OCI-LY3 (cell line): ENCODE measurements around the gene APOBEC3F.
"Not testable (repeated sequence)": the region's sequence is repeated elsewhere in the genome, so short reads cannot be mapped to it uniquely, and the experiment has no call there.

Experiments
- H2AFZ ChIP-seq: fragments of 200-600, 300-600 bp; shearing (Covaris generic); 2 replicates; pipeline ENCODE4 v1.6.0; 2014; ENCODE audit warnings: antibody characterized with exemption, low read depth, low read length
- H3K27ac ChIP-seq: fragments of 200-600, 300-600 bp; sonication (generic); 2 replicates; pipeline ENCODE4 v1.5.1; 2014; ENCODE audit warnings: mild to moderate bottlenecking, low read length, moderate library complexity, mixed read lengths
- H3K27me3 ChIP-seq: fragments of 200-600, 300-600 bp; sonication (generic); 2 replicates; pipeline ENCODE4 v1.6.1; 2014; ENCODE audit warnings: low read depth, low read length, mixed read lengths
- H3K36me3 ChIP-seq: fragments of 200-600, 300-600 bp; sonication (generic); replicated peaks from 2 replicates; pipeline ENCODE3; 2014; ENCODE audit warnings: low read depth, low read length, mixed read lengths
- H3K4me1 ChIP-seq: fragments of 300-600, 200-600 bp; sonication (generic); 2 replicates; pipeline ENCODE4 v1.6.1; 2014; ENCODE audit warnings: low read length, mixed read lengths
- H3K4me2 ChIP-seq: fragments of 200-600, 300-600 bp; sonication (generic); 2 replicates; pipeline ENCODE4 v1.6.1; 2014; ENCODE audit warnings: low read length, mixed read lengths
- H3K4me3 ChIP-seq: fragments of 300-600, 200-600 bp; sonication (generic); 2 replicates; pipeline ENCODE4 v1.5.1; 2014; ENCODE audit warnings: antibody characterized with exemption, mild to moderate bottlenecking, low read length, moderate library complexity
- H3K79me2 ChIP-seq: fragments of 300-600, 200-600 bp; shearing (Covaris generic); 2 replicates; pipeline ENCODE4 v1.6.1; 2014; ENCODE audit warnings: mild to moderate bottlenecking, low read length, mixed read lengths
- H3K9ac ChIP-seq: fragments of 300-600, 200-600 bp; shearing (Covaris generic); 2 replicates; pipeline ENCODE4 v1.6.0; 2014; ENCODE audit warnings: mild to moderate bottlenecking, low read length, moderate library complexity
- H3K9me3 ChIP-seq: fragments of 200-600, 300-600 bp; shearing (Covaris generic); 2 replicates; pipeline ENCODE4 v1.6.1; 2014; ENCODE audit warnings: low read length, mixed read lengths; ENCODE audit not compliant: insufficient read depth
- H4K20me1 ChIP-seq: fragments of 200-600, 300-600 bp; sonication (generic); 2 replicates; pipeline ENCODE4 v1.6.1; 2016; ENCODE audit warnings: low read length, mixed read lengths; ENCODE audit not compliant: insufficient read depth
- CTCF ChIP-seq: fragments of 200-600, 300-600 bp; sonication (generic); IDR thresholded peaks from 2 replicates; pipeline ENCODE4 v1.5.1; 2014; ENCODE audit warnings: antibody characterized with exemption, low read length, low read depth
- EZH2phosphoT487 ChIP-seq: fragments of 200-600 bp; shearing (Covaris generic); IDR thresholded peaks from 2 replicates; pipeline ENCODE4 v1.6.1; 2018; ENCODE audit warnings: antibody characterized with exemption, mixed run types, low read depth

Gene APOBEC3F

GRCh38 chr22:39007177-39007576 lies 33.5 kb upstream of the APOBEC3F start:
- TF ChIP-seq CTCF (no peak), EZH2phosphoT487 (no peak)
- no peak overlapping the region for H3K9ac ChIP-seq

GRCh38 chr22:39008271-39008850 lies 32.3 kb upstream of the APOBEC3F start:
- H3K27ac ChIP-seq, H2AFZ ChIP-seq, H3K4me3 ChIP-seq, H3K36me3 ChIP-seq, H3K4me1 ChIP-seq, H3K9me3 ChIP-seq, H3K4me2 ChIP-seq, H3K27me3 ChIP-seq, H4K20me1 ChIP-seq, H3K9ac ChIP-seq, H3K79me2 ChIP-seq: not testable (repeated sequence)

More at GRCh38 chr22:39007177-39007576, 33.5 kb upstream of the APOBEC3F start:
- Histone ChIP-seq H3K4me3 (no peak overlapping the region), H3K79me2 (no peaks in the 10 kb centered on the region), H3K27me3 (peaks cover 3% of the 10 kb centered on the region; the same call in 1 of the 2 replicates), H3K36me3 (no peaks in the 10 kb centered on the region), H2AFZ (no peak overlapping the region), H3K4me2 (no peak overlapping the region), H3K4me1 (peaks cover 12% of the 10 kb centered on the region), H3K9me3 (no peaks in the 10 kb centered on the region), H4K20me1 (no peaks in the 10 kb centered on the region), H3K27ac (no peak overlapping the region)

- TF ChIP-seq CTCF (no peak), EZH2phosphoT487 (no peak)
- Histone ChIP-seq H3K79me2 (peaks cover 5% of the 10 kb centered on the region; the same call in 1 of the 2 replicates), H3K9ac (no peak overlapping the region), H3K4me3 (no peak overlapping the region), H3K27ac (no peak overlapping the region), H3K36me3 (no peaks in the 10 kb centered on the region), H4K20me1 (no peaks in the 10 kb centered on the region), H3K4me1 (peaks cover 13% of the 10 kb centered on the region; the same call in 1 of the 2 replicates), H3K9me3 (no peaks in the 10 kb centered on the region), H3K27me3 (peaks cover 3% of the 10 kb centered on the region; the same call in 1 of the 2 replicates), H3K4me2 (no peak overlapping the region), H2AFZ (no peak overlapping the region)
These were observed 29.7 kb upstream of the APOBEC3F start for GRCh38 chr22:39010946-39011345.

- Histone ChIP-seq H3K4me3 (no peak overlapping the region), H3K36me3 (no peaks in the 10 kb centered on the region), H4K20me1 (no peaks in the 10 kb centered on the region), H3K4me2 (no peak overlapping the region), H3K27me3 (peaks cover 3% of the 10 kb centered on the region; the same call in 1 of the 2 replicates), H3K9ac (no peak overlapping the region), H3K79me2 (peaks cover 5% of the 10 kb centered on the region; the same call in 1 of the 2 replicates), H2AFZ (no peak overlapping the region), H3K9me3 (no peaks in the 10 kb centered on the region), H3K4me1 (peaks cover 13% of the 10 kb centered on the region; the same call in 1 of the 2 replicates), H3K27ac (no peak overlapping the region)
- TF ChIP-seq CTCF: no peak
These were observed 27.8 kb upstream of the APOBEC3F start for GRCh38 chr22:39012533-39013511.

GRCh38 chr22:39013561-39013941 lies 27.1 kb upstream of the APOBEC3F start:
- not testable (repeated sequence) for H3K9me3 ChIP-seq, H3K27me3 ChIP-seq, H3K36me3 ChIP-seq, H3K79me2 ChIP-seq, H4K20me1 ChIP-seq
- Histone ChIP-seq H2AFZ (peak overlapping the region; percentile 57; the same call in 1 of the 2 replicates), H3K4me3 (peak overlapping the region; percentile 84), H3K4me2 (peak overlapping the region; percentile 94), H3K27ac (0 out of 2 replicates have a peak overlapping the region, but pooled peaks have one; percentile 55), H3K9ac (peak overlapping the region; percentile 86), H3K4me1 (peaks cover 13% of the 10 kb centered on the region; the same call in 1 of the 2 replicates)
